ENCODE results near the gene RNGTT.
"Not testable (repeated sequence)": the region's sequence is repeated elsewhere in the genome, so short reads cannot be mapped to it uniquely, and the experiment has no call there.

RNGTT gene

GRCh38 chr6:88728756-88729155 is 234.7 kb downstream of the RNGTT start:
- Histone ChIP-seq H3K4me1 (ENCODE audit: control insufficient read depth, insufficient read depth, low read length) (peaks cover 10% of the 10 kb centered on the region), H3K9me3 (ENCODE audit: control insufficient read depth, insufficient read depth, low read depth, low read length) (no peaks in the 10 kb centered on the region), H3K4me3 (ENCODE audit: low read depth, low read length) (no peak overlapping the region), H3K36me3 (ENCODE audit: control insufficient read depth in 2 of 2, insufficient read depth in 1 of 2, low read length in 2 of 2) (no peaks in the 10 kb centered on the region), H3K27ac (ENCODE audit: extremely low read depth, low read depth, low read length) (no peak overlapping the region)
- ChIA-PET CTCF (interaction anchor here (0.5 to 2.1 kb wide), 5 partner anchors 57 to 1028 kb away, joined by 3 to 5 read pairs (median 3); no protein-coding TSS in a partner anchor), POLR2A (no interaction called here)
- TF ChIP-seq ZNF513 (tag by site-specific recombination; IDR thresholded peaks at IDR 0.05) (no peak), YY2 (tag by site-specific recombination; IDR thresholded peaks at IDR 0.05) (no peak), ZNF654 (tag by site-specific recombination; IDR thresholded peaks at IDR 0.05; ENCODE audit: low read depth) (no peak), ZBTB1 (tag by site-specific recombination; IDR thresholded peaks at IDR 0.05) (no peak), ZNF354C (tag by site-specific recombination; IDR thresholded peaks at IDR 0.05; ENCODE audit: borderline replicate concordance, low read depth) (no peak), ZNF791 (tag by site-specific recombination; IDR thresholded peaks at IDR 0.05) (no peak), ZNF558 (tag by site-specific recombination; IDR thresholded peaks at IDR 0.05) (no peak), MYNN (tag by site-specific recombination; IDR thresholded peaks at IDR 0.05; ENCODE audit: borderline replicate concordance) (no peak), ZXDB (tag by site-specific recombination; IDR thresholded peaks at IDR 0.05) (no peak), ZBTB11 (tag by site-specific recombination; conservative IDR thresholded peaks at IDR 0.05; ENCODE audit: low read depth) (no peak)

GRCh38 chr6:88726409-88726808 is 237.0 kb downstream of the RNGTT start:
- POLR2A ChIA-PET = not testable (repeated sequence)
- H3K4me1 ChIP-seq (ENCODE audit: control insufficient read depth, insufficient read depth, low read length) = peaks cover 10% of the 10 kb centered on the region

GRCh38 chr6:88725111-88725975 is 238.1 kb downstream of the RNGTT start:
- no peak overlapping the region for H3K4me3 ChIP-seq (ENCODE audit: low read depth, low read length)
- POLR2A ChIA-PET = no interaction called here
- no peak overlapping the region for H3K27ac ChIP-seq (ENCODE audit: extremely low read depth, low read depth, low read length)
- CTCF ChIA-PET = interaction anchor here (0.5 to 0.8 kb wide), 3 partner anchors 55 to 518 kb away, joined by 3 read pairs; no protein-coding TSS in a partner anchor
- peaks cover under 1% of the 10 kb centered on the region; the same call in 1 of the 2 replicates for H3K4me1 ChIP-seq (ENCODE audit: control insufficient read depth, insufficient read depth, low read length)
- no peaks in the 10 kb centered on the region for H3K9me3 ChIP-seq (ENCODE audit: control insufficient read depth, insufficient read depth, low read depth, low read length)
- no peaks in the 10 kb centered on the region for H3K36me3 ChIP-seq (ENCODE audit: control insufficient read depth in 2 of 2, insufficient read depth in 1 of 2, low read length in 2 of 2)
- TF ChIP-seq ZNF324 (tag by site-specific recombination; IDR thresholded peaks at IDR 0.05) = no peak
- TF ChIP-seq HOXC10 (CRISPR knock-in tag; IDR thresholded peaks at IDR 0.05) = no peak
- no peak for TF ChIP-seq ZNF174 (tag by site-specific recombination; IDR thresholded peaks at IDR 0.05)
- TF ChIP-seq ZNF585B (tag by site-specific recombination; IDR thresholded peaks at IDR 0.05) = no peak
- TF ChIP-seq ZNF692 (tag by site-specific recombination; IDR thresholded peaks at IDR 0.05) = no peak
- TF ChIP-seq GLIS2 (tag by site-specific recombination; IDR thresholded peaks at IDR 0.05) = no peak
- TF ChIP-seq ZNF785 (tag by site-specific recombination; IDR thresholded peaks at IDR 0.05) = no peak
- TF ChIP-seq KLF7 (tag by site-specific recombination; IDR thresholded peaks at IDR 0.05; ENCODE audit: borderline replicate concordance) = no peak
- no peak for TF ChIP-seq ZNF521 (tag by site-specific recombination; IDR thresholded peaks at IDR 0.05)
- no peak for TF ChIP-seq ZNF335 (tag by site-specific recombination; conservative IDR thresholded peaks at IDR 0.05)
- no peak for TF ChIP-seq KLF1 (tag by site-specific recombination; IDR thresholded peaks at IDR 0.05)
- TF ChIP-seq ZNF530 (tag by site-specific recombination; IDR thresholded peaks at IDR 0.05; ENCODE audit: low read depth) = no peak
- no peak for TF ChIP-seq ZNF510 (tag by site-specific recombination; IDR thresholded peaks at IDR 0.05; ENCODE audit: insufficient replicate concordance)
- no peak for TF ChIP-seq GLI2 (tag by site-specific recombination; IDR thresholded peaks at IDR 0.05; ENCODE audit: borderline replicate concordance, low read depth)
- TF ChIP-seq ZNF169 (tag by site-specific recombination; IDR thresholded peaks at IDR 0.05) = no peak
- no peak for TF ChIP-seq ZNF660 (tag by site-specific recombination; IDR thresholded peaks at IDR 0.05)

More at GRCh38 chr6:88726409-88726808, 237.0 kb downstream of the RNGTT start:
- H3K9me3 ChIP-seq (ENCODE audit: control insufficient read depth, insufficient read depth, low read depth, low read length); H3K36me3 ChIP-seq (ENCODE audit: control insufficient read depth in 2 of 2, insufficient read depth in 1 of 2, low read length in 2 of 2); CTCF ChIA-PET; H3K27ac ChIP-seq (ENCODE audit: extremely low read depth, low read depth, low read length); H3K4me3 ChIP-seq (ENCODE audit: low read depth, low read length): not testable (repeated sequence)

All from HEK293 (cell line).